ENCODE results near the gene NIPAL3. TPM values are rescaled to one million over a fixed set of nuclear protein-coding genes. Genes with fewer than 3 reads are reported as not detected.

Gene NIPAL3
- total RNA-seq, 1 experiment from 2014 or later = 6.5 TPM

GRCh38 chr1:24389231-24389678, 26.3 kb upstream of the NIPAL3 start:
- DNase-seq (ENCODE audit: low spot score) = no peak
- no peak for TF ChIP-seq EZH2 (IDR thresholded peaks at IDR 0.05; ENCODE audit: borderline replicate concordance, low read depth, low read length, poor library complexity, severe bottlenecking)
- TF ChIP-seq, protein P1, sequence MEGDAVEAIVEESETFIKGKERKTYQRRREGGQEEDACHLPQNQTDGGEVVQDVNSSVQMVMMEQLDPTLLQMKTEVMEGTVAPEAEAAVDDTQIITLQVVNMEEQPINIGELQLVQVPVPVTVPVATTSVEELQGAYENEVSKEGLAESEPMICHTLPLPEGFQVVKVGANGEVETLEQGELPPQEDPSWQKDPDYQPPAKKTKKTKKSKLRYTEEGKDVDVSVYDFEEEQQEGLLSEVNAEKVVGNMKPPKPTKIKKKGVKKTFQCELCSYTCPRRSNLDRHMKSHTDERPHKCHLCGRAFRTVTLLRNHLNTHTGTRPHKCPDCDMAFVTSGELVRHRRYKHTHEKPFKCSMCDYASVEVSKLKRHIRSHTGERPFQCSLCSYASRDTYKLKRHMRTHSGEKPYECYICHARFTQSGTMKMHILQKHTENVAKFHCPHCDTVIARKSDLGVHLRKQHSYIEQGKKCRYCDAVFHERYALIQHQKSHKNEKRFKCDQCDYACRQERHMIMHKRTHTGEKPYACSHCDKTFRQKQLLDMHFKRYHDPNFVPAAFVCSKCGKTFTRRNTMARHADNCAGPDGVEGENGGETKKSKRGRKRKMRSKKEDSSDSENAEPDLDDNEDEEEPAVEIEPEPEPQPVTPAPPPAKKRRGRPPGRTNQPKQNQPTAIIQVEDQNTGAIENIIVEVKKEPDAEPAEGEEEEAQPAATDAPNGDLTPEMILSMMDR (conservative IDR thresholded peaks at IDR 0.05; ENCODE audit: low read depth, low read length) = no peak
- H3K27me3 ChIP-seq (replicated peaks; ENCODE audit: insufficient read depth, low read depth, low read length, poor library complexity) = no peaks in the 10 kb centered on the region
- no peak overlapping the region for H3K27ac ChIP-seq (ENCODE audit: low read depth, low read length, poor library complexity, severe bottlenecking)
- POLR2A ChIA-PET (ENCODE audit: low non-redundant PET) = no interaction called here
- CTCF ChIA-PET = interaction anchor here (2.7 kb wide), 1 partner anchor 190 kb away, joined by 10 read pairs; no protein-coding TSS in a partner anchor
- H3K36me3 ChIP-seq (ENCODE audit: insufficient read depth, low read length, poor library complexity, severe bottlenecking) = no peaks in the 10 kb centered on the region
- H3K4me1 ChIP-seq (ENCODE audit: insufficient read depth, low read length, poor library complexity, severe bottlenecking) = peaks cover 31% of the 10 kb centered on the region
- no peak overlapping the region for H3K4me3 ChIP-seq (ENCODE audit: low read depth, low read length, poor library complexity, severe bottlenecking)
- H3K9me3 ChIP-seq (ENCODE audit: low read depth, low read length, poor library complexity, severe bottlenecking) = no peaks in the 10 kb centered on the region
- intact Hi-C loops (cut with micrococcal nuclease; ENCODE audit: unreplicated experiment) = no loop called here
- BruUV-seq (replicated peaks) = no TSS peak

- intact Hi-C loops (cut with micrococcal nuclease; ENCODE audit: unreplicated experiment) = loop anchor here (1.0 to 5.0 kb wide), 4 partner anchors 192 to 320 kb away; no protein-coding TSS in a partner anchor
- TF ChIP-seq EZH2 (IDR thresholded peaks at IDR 0.05; ENCODE audit: borderline replicate concordance, low read depth, low read length, poor library complexity, severe bottlenecking) = no peak
- TF ChIP-seq, protein P1 (conservative IDR thresholded peaks at IDR 0.05; ENCODE audit: low read depth, low read length) = peak; percentile 97
- ChIA-PET POLR2A (ENCODE audit: low non-redundant PET) (interaction anchor here (0.5 kb wide), 1 partner anchor 534 kb away, joined by 3 read pairs; no protein-coding TSS in a partner anchor), CTCF (interaction anchor here (0.6 to 4.2 kb wide), 9 partner anchors 24 to 320 kb away, joined by 3 to 159 read pairs (median 5); partner anchors contain the start of gene NIPAL3)
- H3K4me3 ChIP-seq (ENCODE audit: low read depth, low read length, poor library complexity, severe bottlenecking) = no peak overlapping the region
- DNase-seq (ENCODE audit: low spot score) = peak; percentile 85
- no TSS peak for BruUV-seq (replicated peaks)
- H3K27me3 ChIP-seq (replicated peaks; ENCODE audit: insufficient read depth, low read depth, low read length, poor library complexity) = no peaks in the 10 kb centered on the region
- H3K9me3 ChIP-seq (ENCODE audit: low read depth, low read length, poor library complexity, severe bottlenecking) = no peaks in the 10 kb centered on the region
- H3K4me1 ChIP-seq (ENCODE audit: insufficient read depth, low read length, poor library complexity, severe bottlenecking) = peaks cover 27% of the 10 kb centered on the region
- H3K36me3 ChIP-seq (ENCODE audit: insufficient read depth, low read length, poor library complexity, severe bottlenecking) = no peaks in the 10 kb centered on the region
- no peak overlapping the region for H3K27ac ChIP-seq (ENCODE audit: low read depth, low read length, poor library complexity, severe bottlenecking)
Measured at GRCh38 chr1:24390924-24391782, 24.4 kb upstream of the NIPAL3 start.

DNA sequence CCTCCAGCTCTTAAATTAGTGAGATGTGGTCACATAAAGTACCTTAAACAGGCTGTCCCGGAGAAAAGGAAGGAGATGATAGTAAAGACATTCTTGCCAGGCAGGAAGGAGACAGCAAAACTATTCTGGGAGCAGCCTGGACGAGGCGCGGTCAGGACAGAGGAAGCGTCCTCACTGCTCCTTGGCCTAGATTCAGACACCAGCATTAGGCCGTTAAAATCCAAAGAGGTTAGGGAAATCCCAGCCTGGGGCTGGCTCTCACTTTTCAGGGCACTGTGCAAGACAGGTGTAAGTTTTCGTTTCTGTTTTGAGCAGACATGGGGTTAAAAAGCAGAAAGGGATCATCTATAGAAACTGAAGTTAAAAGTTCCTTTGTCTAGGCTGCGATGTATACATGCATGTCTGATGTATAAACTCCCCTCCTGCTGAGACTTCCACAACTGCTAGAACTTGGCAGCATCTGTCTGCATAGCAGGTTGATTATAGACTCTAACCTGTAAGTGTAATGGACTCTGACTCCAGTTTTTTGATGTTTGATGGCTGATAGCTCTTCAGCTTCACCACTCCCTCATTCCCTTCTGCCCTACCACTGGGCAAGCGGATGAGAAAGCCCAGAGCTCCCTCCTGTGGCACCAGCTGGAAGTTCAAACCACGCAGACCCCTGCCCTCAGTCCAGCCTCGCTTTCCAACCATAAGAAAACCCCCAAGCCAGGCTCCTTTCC, 23.6 kb upstream of the NIPAL3 start:
- H3K27ac ChIP-seq (ENCODE audit: low read depth, low read length, poor library complexity, severe bottlenecking) = no peak overlapping the region
- no peaks in the 10 kb centered on the region for H3K36me3 ChIP-seq (ENCODE audit: insufficient read depth, low read length, poor library complexity, severe bottlenecking)
- BruUV-seq (replicated peaks) = no TSS peak
- ChIA-PET CTCF (interaction anchor here (0.6 to 4.2 kb wide), 16 partner anchors 10 to 620 kb away, joined by 3 to 159 read pairs (median 4); partner anchors contain the start of gene NIPAL3), POLR2A (ENCODE audit: low non-redundant PET) (interaction anchor here (0.5 to 0.6 kb wide), 4 partner anchors 10 to 535 kb away, joined by 3 to 13 read pairs (median 4); no protein-coding TSS in a partner anchor)
- H3K27me3 ChIP-seq (replicated peaks; ENCODE audit: insufficient read depth, low read depth, low read length, poor library complexity) = no peaks in the 10 kb centered on the region
- peaks cover 24% of the 10 kb centered on the region for H3K4me1 ChIP-seq (ENCODE audit: insufficient read depth, low read length, poor library complexity, severe bottlenecking)
- intact Hi-C loops (cut with micrococcal nuclease; ENCODE audit: unreplicated experiment) = loop anchor here (1.0 to 5.0 kb wide), 4 partner anchors 193 to 321 kb away; no protein-coding TSS in a partner anchor
- peak; percentile 75 for DNase-seq (ENCODE audit: low spot score)
- no peaks in the 10 kb centered on the region for H3K9me3 ChIP-seq (ENCODE audit: low read depth, low read length, poor library complexity, severe bottlenecking)
- TF ChIP-seq, protein P1 (conservative IDR thresholded peaks at IDR 0.05; ENCODE audit: low read depth, low read length) = peak; percentile 88
- TF ChIP-seq EZH2 (IDR thresholded peaks at IDR 0.05; ENCODE audit: borderline replicate concordance, low read depth, low read length, poor library complexity, severe bottlenecking) = no peak
- no peak overlapping the region for H3K4me3 ChIP-seq (ENCODE audit: low read depth, low read length, poor library complexity, severe bottlenecking)
